HEK293 (cell line): Measurements from ENCODE around the gene PIP4K2B.
"Not testable (repeated sequence)": the region's sequence is repeated elsewhere in the genome, so short reads cannot be mapped to it uniquely, and the experiment has no call there.

ENCODE experiments used
- CTCF ChIA-PET: fragments of 350-600 bp; formaldehyde crosslinking; extraction: SDS; loops from one replicate; lab custom pipeline; 2021; ENCODE audit warnings: antibody characterized with exemption; lab: Yijun Ruan, JAX
- POLR2A ChIA-PET: fragments of 300-600 bp; formaldehyde crosslinking; extraction: SDS; loops from one replicate; lab custom pipeline; 2020; ENCODE audit warnings: antibody characterized with exemption, inconsistent platforms; lab: Yijun Ruan, JAX
- H3K27ac ChIP-seq: fragments of 200-500 bp; sonication (Bioruptor generic); 2 replicates; pipeline ENCODE4 v1.5.1; 2014; ENCODE audit warnings: low read depth, low read length, control low read depth, inconsistent platforms; ENCODE audit errors: extremely low read depth
- H3K36me3 ChIP-seq, 2 experiments: fragments of 200-500 bp in 1 of 2; sonication (Bioruptor generic) in 1 of 2; 1 replicate in 1 of 2; 2 replicates in 1 of 2; pipeline ENCODE4 v1.5.1; 2014 to 2017; ENCODE audit warnings: inconsistent platforms in 2 of 2, low read length in 2 of 2; ENCODE audit not compliant: control insufficient read depth in 2 of 2, insufficient read depth in 1 of 2
- H3K4me1 ChIP-seq: fragments of 200-500 bp; sonication (Bioruptor generic); 2 replicates; pipeline ENCODE4 v1.5.1; 2014; ENCODE audit warnings: mild to moderate bottlenecking, low read length, inconsistent platforms; ENCODE audit not compliant: control insufficient read depth, insufficient read depth
- H3K4me3 ChIP-seq: 2 replicates; pipeline ENCODE4 v1.5.1; 2011; ENCODE audit warnings: low read depth, mild to moderate bottlenecking, control low read depth, low read length, moderate library complexity
- H3K9me3 ChIP-seq: fragments of 200-500 bp; sonication (Bioruptor generic); 2 replicates; pipeline ENCODE4 v1.5.1; 2014; ENCODE audit warnings: low read depth, low read length, inconsistent platforms; ENCODE audit not compliant: control insufficient read depth, insufficient read depth
- BCL11B ChIP-seq: fragments of 450-650 bp; formaldehyde crosslinking; IDR thresholded peaks from 2 replicates; pipeline ENCODE4 v1.5.1; 2016; ENCODE audit warnings: low read depth, missing biosample characterization, missing genetic modification characterization
- GLI4 ChIP-seq: fragments of 450-650 bp; formaldehyde crosslinking; IDR thresholded peaks from 2 replicates; pipeline ENCODE4 v1.5.1; 2016; ENCODE audit warnings: missing biosample characterization, missing genetic modification characterization
- MZF1 ChIP-seq: fragments of 450-650 bp; formaldehyde crosslinking; IDR thresholded peaks from 2 replicates; pipeline ENCODE4 v1.5.1; 2017; ENCODE audit warnings: missing biosample characterization, missing genetic modification characterization, borderline replicate concordance
- TCF7L2 ChIP-seq: IDR thresholded peaks from 2 replicates; pipeline ENCODE4 v1.6.1; 2011; ENCODE audit warnings: low read depth, mild to moderate bottlenecking, inconsistent platforms, low read length, moderate library complexity, borderline replicate concordance
- YY2 ChIP-seq: fragments of 450-650 bp; formaldehyde crosslinking; IDR thresholded peaks from 2 replicates; pipeline ENCODE4 v1.5.1; 2016; ENCODE audit warnings: missing biosample characterization, missing genetic modification characterization
- ZBTB49 ChIP-seq: fragments of 450-650 bp; formaldehyde crosslinking; IDR thresholded peaks from 2 replicates; pipeline ENCODE4 v1.5.1; 2016; ENCODE audit warnings: missing biosample characterization, missing genetic modification characterization, low read depth
- ZNF121 ChIP-seq: fragments of 450-650 bp; formaldehyde crosslinking; IDR thresholded peaks from 2 replicates; pipeline ENCODE4 v1.5.1; 2016; ENCODE audit warnings: missing biosample characterization, missing genetic modification characterization
- ZNF16 ChIP-seq: fragments of 450-650 bp; formaldehyde crosslinking; IDR thresholded peaks from 2 replicates; pipeline ENCODE4 v1.5.1; 2016; ENCODE audit warnings: low read depth, missing biosample characterization, missing genetic modification characterization
- ZNF266 ChIP-seq: fragments of 450-650 bp; formaldehyde crosslinking; IDR thresholded peaks from 2 replicates; pipeline ENCODE4 v1.5.1; 2016; ENCODE audit warnings: missing biosample characterization, missing genetic modification characterization, low read depth
- ZNF610 ChIP-seq: fragments of 450-650 bp; formaldehyde crosslinking; IDR thresholded peaks from 2 replicates; pipeline ENCODE4 v1.5.1; 2016; ENCODE audit warnings: missing biosample characterization, missing genetic modification characterization, borderline replicate concordance
- ZNF701 ChIP-seq: fragments of 450-650 bp; formaldehyde crosslinking; IDR thresholded peaks from 2 replicates; pipeline ENCODE4 v1.5.1; 2016; ENCODE audit warnings: missing biosample characterization, missing genetic modification characterization
- TF ChIP-seq, protein P1 (sequence below): fragments of 450-650 bp; formaldehyde crosslinking; IDR thresholded peaks from 2 replicates; pipeline ENCODE4 v1.5.1; 2017; ENCODE audit warnings: missing biosample characterization, missing genetic modification characterization
- TF ChIP-seq, protein P2 (sequence below): fragments of 450-650 bp; formaldehyde crosslinking; IDR thresholded peaks from 2 replicates; pipeline ENCODE4 v1.5.1; 2016; ENCODE audit warnings: missing biosample characterization, missing genetic modification characterization
- TF ChIP-seq, protein P3 (sequence below): fragments of 450-650 bp; formaldehyde crosslinking; IDR thresholded peaks from 2 replicates; pipeline ENCODE4 v1.5.1; 2016; ENCODE audit warnings: missing biosample characterization, missing genetic modification characterization

Gene PIP4K2B

GRCh38 chr17:38794221-38794620 lies 5.1 kb downstream of the PIP4K2B start:
- Histone ChIP-seq H3K4me1 (peaks cover 17% of the 10 kb centered on the region), H3K9me3 (no peaks in the 10 kb centered on the region), H3K27ac (no peak overlapping the region), H3K4me3 (no peak overlapping the region), H3K36me3 (peaks cover 36 to 46% of the 10 kb centered on the region in 2 experiments)
- CTCF ChIA-PET, result interaction anchor here (0.6 to 0.7 kb wide), 2 partner anchors 358 to 654 kb away, joined by 5 read pairs; no protein-coding TSS in a partner anchor
- POLR2A ChIA-PET, result interaction anchor here (0.6 to 0.7 kb wide), 4 partner anchors 31 to 433 kb away, joined by 3 to 8 read pairs (median 4); no protein-coding TSS in a partner anchor
- TF ChIP-seq ZNF266 (tag by site-specific recombination), result no peak
- no peak for TF ChIP-seq TCF7L2
- no peak for TF ChIP-seq ZNF16 (tag by site-specific recombination)
- no peak for TF ChIP-seq YY2 (tag by site-specific recombination)
- no peak for TF ChIP-seq ZBTB49 (tag by site-specific recombination)
- TF ChIP-seq MZF1 (tag by site-specific recombination), result no peak
- TF ChIP-seq, protein P1, sequence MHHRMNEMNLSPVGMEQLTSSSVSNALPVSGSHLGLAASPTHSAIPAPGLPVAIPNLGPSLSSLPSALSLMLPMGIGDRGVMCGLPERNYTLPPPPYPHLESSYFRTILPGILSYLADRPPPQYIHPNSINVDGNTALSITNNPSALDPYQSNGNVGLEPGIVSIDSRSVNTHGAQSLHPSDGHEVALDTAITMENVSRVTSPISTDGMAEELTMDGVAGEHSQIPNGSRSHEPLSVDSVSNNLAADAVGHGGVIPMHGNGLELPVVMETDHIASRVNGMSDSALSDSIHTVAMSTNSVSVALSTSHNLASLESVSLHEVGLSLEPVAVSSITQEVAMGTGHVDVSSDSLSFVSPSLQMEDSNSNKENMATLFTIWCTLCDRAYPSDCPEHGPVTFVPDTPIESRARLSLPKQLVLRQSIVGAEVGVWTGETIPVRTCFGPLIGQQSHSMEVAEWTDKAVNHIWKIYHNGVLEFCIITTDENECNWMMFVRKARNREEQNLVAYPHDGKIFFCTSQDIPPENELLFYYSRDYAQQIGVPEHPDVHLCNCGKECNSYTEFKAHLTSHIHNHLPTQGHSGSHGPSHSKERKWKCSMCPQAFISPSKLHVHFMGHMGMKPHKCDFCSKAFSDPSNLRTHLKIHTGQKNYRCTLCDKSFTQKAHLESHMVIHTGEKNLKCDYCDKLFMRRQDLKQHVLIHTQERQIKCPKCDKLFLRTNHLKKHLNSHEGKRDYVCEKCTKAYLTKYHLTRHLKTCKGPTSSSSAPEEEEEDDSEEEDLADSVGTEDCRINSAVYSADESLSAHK, result no peak
- no peak for TF ChIP-seq BCL11B (tag by site-specific recombination)
- TF ChIP-seq ZNF701 (tag by site-specific recombination), result no peak

- Histone ChIP-seq H3K36me3 (peaks cover 38 to 48% of the 10 kb centered on the region in 2 experiments), H3K9me3 (no peaks in the 10 kb centered on the region), H3K4me3 (no peak overlapping the region), H3K4me1 (peaks cover 6% of the 10 kb centered on the region; the same call in 1 of the 2 replicates), H3K27ac (no peak overlapping the region)
- POLR2A ChIA-PET, result no interaction called here
- TF ChIP-seq ZNF610 (tag by site-specific recombination), result no peak
- peak; percentile 94 for TF ChIP-seq GLI4 (tag by site-specific recombination)
- TF ChIP-seq, protein P2, sequence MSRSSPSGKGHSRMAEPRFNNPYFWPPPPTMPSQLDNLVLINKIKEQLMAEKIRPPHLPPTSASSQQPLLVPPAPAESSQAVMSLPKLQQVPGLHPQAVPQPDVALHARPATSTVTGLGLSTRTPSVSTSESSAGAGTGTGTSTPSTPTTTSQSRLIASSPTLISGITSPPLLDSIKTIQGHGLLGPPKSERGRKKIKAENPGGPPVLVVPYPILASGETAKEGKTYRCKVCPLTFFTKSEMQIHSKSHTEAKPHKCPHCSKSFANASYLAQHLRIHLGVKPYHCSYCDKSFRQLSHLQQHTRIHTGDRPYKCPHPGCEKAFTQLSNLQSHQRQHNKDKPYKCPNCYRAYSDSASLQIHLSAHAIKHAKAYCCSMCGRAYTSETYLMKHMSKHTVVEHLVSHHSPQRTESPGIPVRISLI, result peak; percentile 90
- CTCF ChIA-PET, result no interaction called here
These were observed 8.2 kb downstream of the PIP4K2B start for GRCh38 chr17:38791162-38791561.

GRCh38 chr17:38790148-38790707 lies 9.1 kb downstream of the PIP4K2B start:
- CTCF ChIA-PET, result interaction anchor here (0.6 kb wide), 1 partner anchor 13 kb away, joined by 3 read pairs; no protein-coding TSS in a partner anchor
- H3K4me3 ChIP-seq, POLR2A ChIA-PET, H3K27ac ChIP-seq, H3K9me3 ChIP-seq, H3K4me1 ChIP-seq: not testable (repeated sequence)
- H3K36me3 ChIP-seq, result peaks cover 38 to 49% of the 10 kb centered on the region in 2 experiments
- peak; percentile 89 for TF ChIP-seq ZNF121 (tag by site-specific recombination)
- TF ChIP-seq, protein P3, sequence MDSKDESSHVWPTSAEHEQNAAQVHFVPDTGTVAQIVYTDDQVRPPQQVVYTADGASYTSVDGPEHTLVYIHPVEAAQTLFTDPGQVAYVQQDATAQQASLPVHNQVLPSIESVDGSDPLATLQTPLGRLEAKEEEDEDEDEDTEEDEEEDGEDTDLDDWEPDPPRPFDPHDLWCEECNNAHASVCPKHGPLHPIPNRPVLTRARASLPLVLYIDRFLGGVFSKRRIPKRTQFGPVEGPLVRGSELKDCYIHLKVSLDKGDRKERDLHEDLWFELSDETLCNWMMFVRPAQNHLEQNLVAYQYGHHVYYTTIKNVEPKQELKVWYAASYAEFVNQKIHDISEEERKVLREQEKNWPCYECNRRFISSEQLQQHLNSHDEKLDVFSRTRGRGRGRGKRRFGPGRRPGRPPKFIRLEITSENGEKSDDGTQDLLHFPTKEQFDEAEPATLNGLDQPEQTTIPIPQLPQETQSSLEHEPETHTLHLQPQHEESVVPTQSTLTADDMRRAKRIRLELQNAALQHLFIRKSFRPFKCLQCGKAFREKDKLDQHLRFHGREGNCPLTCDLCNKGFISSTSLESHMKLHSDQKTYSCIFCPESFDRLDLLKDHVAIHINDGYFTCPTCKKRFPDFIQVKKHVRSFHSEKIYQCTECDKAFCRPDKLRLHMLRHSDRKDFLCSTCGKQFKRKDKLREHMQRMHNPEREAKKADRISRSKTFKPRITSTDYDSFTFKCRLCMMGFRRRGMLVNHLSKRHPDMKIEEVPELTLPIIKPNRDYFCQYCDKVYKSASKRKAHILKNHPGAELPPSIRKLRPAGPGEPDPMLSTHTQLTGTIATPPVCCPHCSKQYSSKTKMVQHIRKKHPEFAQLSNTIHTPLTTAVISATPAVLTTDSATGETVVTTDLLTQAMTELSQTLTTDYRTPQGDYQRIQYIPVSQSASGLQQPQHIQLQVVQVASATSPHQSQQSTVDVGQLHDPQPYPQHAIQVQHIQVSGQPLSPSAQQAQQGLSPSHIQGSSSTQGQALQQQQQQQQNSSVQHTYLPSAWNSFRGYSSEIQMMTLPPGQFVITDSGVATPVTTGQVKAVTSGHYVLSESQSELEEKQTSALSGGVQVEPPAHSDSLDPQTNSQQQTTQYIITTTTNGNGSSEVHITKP (tag by site-specific recombination), result 0 out of 2 replicates have a peak, but pooled peaks have one; percentile 17
